ENCODE data around the gene KDM2B. TPM values are rescaled to one million over a fixed set of nuclear protein-coding genes. Genes with fewer than 3 reads are reported as not detected.

Gene KDM2B
- polyA plus RNA-seq, 2 of the 4 experiments (the other 2 are of a cell fraction), result 10.4 to 18.4 TPM

DNA sequence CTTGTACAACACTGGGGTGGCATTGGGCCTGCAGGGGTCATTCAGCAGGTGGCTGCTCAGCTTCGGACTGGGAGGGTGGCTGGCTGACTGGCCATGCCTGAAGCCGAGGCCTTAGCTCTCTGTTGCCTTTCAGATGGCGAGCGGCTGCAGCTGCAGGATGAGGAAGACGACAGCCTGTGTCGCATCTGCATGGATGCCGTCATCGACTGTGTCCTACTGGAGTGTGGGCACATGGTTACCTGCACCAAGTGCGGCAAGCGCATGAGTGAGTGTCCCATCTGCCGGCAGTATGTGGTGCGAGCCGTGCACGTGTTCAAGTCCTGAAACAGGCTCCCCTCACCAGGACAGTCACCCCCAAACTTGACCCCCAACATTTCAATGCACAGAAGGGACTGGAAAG is 157.6 kb downstream of the KDM2B start:
- ChIA-PET CTCF (interaction anchor here (0.6 to 9.7 kb wide), 8 partner anchors 9 to 88 kb away, joined by 3 to 79 read pairs (median 4); no protein-coding TSS in a partner anchor), POLR2A (no interaction called here)
- Histone ChIP-seq H3K4me2 (no peak overlapping the region), H3K27ac (no peak overlapping the region), H3K9me3 (no peaks in the 10 kb centered on the region), H3K4me1 (no peaks in the 10 kb centered on the region), H3K4me3 (no peak overlapping the region)
- TF ChIP-seq HOXA7 (CRISPR knock-in tag; IDR thresholded peaks at IDR 0.05), result no peak
- TF ChIP-seq FOSL2 (IDR thresholded peaks at IDR 0.05), result no peak
- TF ChIP-seq FOSL2 (CRISPR knock-in tag; IDR thresholded peaks at IDR 0.05), result no peak
- TF ChIP-seq, protein P1, sequence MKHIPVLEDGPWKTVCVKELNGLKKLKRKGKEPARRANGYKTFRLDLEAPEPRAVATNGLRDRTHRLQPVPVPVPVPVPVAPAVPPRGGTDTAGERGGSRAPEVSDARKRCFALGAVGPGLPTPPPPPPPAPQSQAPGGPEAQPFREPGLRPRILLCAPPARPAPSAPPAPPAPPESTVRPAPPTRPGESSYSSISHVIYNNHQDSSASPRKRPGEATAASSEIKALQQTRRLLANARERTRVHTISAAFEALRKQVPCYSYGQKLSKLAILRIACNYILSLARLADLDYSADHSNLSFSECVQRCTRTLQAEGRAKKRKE (CRISPR knock-in tag; IDR thresholded peaks at IDR 0.05; ENCODE audit: low read depth), result no peak
- TF ChIP-seq POLR2AphosphoS2 (conservative IDR thresholded peaks at IDR 0.05; ENCODE audit: low read length), result no peak
- no peak for TF ChIP-seq RAD21 (conservative IDR thresholded peaks at IDR 0.05 in 1 of 2, IDR thresholded peaks at IDR 0.05 in 1 of 2)
- no peak for TF ChIP-seq HDAC2 (IDR thresholded peaks at IDR 0.05)
- TF ChIP-seq GATA3 (IDR thresholded peaks at IDR 0.05; ENCODE audit: borderline replicate concordance), result no peak
- TF ChIP-seq RNF2 (IDR thresholded peaks at IDR 0.05; ENCODE audit: borderline replicate concordance, low read depth), result no peak
- TF ChIP-seq ZNF302 (CRISPR knock-in tag; IDR thresholded peaks at IDR 0.05), result no peak
- no peak for TF ChIP-seq RARB (CRISPR knock-in tag; IDR thresholded peaks at IDR 0.05)
- TF ChIP-seq, protein P2, sequence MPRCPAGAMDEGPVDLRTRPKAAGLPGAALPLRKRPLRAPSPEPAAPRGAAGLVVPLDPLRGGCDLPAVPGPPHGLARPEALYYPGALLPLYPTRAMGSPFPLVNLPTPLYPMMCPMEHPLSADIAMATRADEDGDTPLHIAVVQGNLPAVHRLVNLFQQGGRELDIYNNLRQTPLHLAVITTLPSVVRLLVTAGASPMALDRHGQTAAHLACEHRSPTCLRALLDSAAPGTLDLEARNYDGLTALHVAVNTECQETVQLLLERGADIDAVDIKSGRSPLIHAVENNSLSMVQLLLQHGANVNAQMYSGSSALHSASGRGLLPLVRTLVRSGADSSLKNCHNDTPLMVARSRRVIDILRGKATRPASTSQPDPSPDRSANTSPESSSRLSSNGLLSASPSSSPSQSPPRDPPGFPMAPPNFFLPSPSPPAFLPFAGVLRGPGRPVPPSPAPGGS (IDR thresholded peaks at IDR 0.05), result no peak
- no peak for TF ChIP-seq ELK1 (IDR thresholded peaks at IDR 0.05; ENCODE audit: low read depth, low read length)
- TF ChIP-seq EP300 (IDR thresholded peaks at IDR 0.05), result no peak
- TF ChIP-seq NR3C1 (IDR thresholded peaks at IDR 0.05), result no peak
- no peak for TF ChIP-seq ZSCAN20 (CRISPR knock-in tag; IDR thresholded peaks at IDR 0.05)
- ATAC-seq (no peak), DNase-seq (ENCODE audit: low read depth in 1 of 2, low spot score in 1 of 2) (no peak), FAIRE-seq (no peak)
- WGBS (ENCODE audit: missing lambda C conversion rate), result 94% methylated on average over 14 of the region's 14 CpGs

GRCh38 chr12:121420109-121420508 is 160.7 kb downstream of the KDM2B start:
- no peak for TF ChIP-seq MAZ (IDR thresholded peaks at IDR 0.05; ENCODE audit: borderline replicate concordance, low read depth, low read length)
- no peak for TF ChIP-seq HEYL (CRISPR knock-in tag; IDR thresholded peaks at IDR 0.05)
- no peak for TF ChIP-seq RAD21 (conservative IDR thresholded peaks at IDR 0.05 in 1 of 2, IDR thresholded peaks at IDR 0.05 in 1 of 2)
- no peak for TF ChIP-seq FOXS1 (CRISPR knock-in tag; IDR thresholded peaks at IDR 0.05)
- TF ChIP-seq E2F6 (IDR thresholded peaks at IDR 0.05; ENCODE audit: borderline replicate concordance, low read depth), result no peak
- TF ChIP-seq POLR2AphosphoS2 (conservative IDR thresholded peaks at IDR 0.05; ENCODE audit: low read length), result no peak
- no peak for TF ChIP-seq RCOR1 (IDR thresholded peaks at IDR 0.05; ENCODE audit: low read depth, low read length)
- TF ChIP-seq RARB (CRISPR knock-in tag; IDR thresholded peaks at IDR 0.05), result no peak
- TF ChIP-seq MAFK (IDR thresholded peaks at IDR 0.05; ENCODE audit: partially characterized antibody), result no peak
- no peak for TF ChIP-seq GATA3 (IDR thresholded peaks at IDR 0.05; ENCODE audit: borderline replicate concordance)
- TF ChIP-seq TP53 (CRISPR knock-in tag; IDR thresholded peaks at IDR 0.05), result no peak
- TF ChIP-seq JUNB (IDR thresholded peaks at IDR 0.05), result no peak
- ATAC-seq (no peak), DNase-seq (ENCODE audit: low read depth in 1 of 2, low spot score in 1 of 2) (no peak), FAIRE-seq (no peak)
- ChIA-PET CTCF (interaction anchor here (1.6 to 9.7 kb wide), 2 partner anchors 20 to 23 kb away, joined by 4 to 79 read pairs; partner anchors contain the start of gene RNF34), POLR2A (interaction anchor here (0.6 kb wide), 1 partner anchor 147 kb away, joined by 6 read pairs; no protein-coding TSS in a partner anchor)
- Histone ChIP-seq H3K27ac (no peak overlapping the region), H3K4me1 (no peaks in the 10 kb centered on the region), H3K4me2 (no peak overlapping the region), H3K9me3 (no peaks in the 10 kb centered on the region), H3K4me3 (no peak overlapping the region)
- WGBS (ENCODE audit: missing lambda C conversion rate), result 95% methylated on average over 6 of the region's 6 CpGs
